Measurements from ENCODE around the gene NOL4L.

Gene NOL4L

DNA sequence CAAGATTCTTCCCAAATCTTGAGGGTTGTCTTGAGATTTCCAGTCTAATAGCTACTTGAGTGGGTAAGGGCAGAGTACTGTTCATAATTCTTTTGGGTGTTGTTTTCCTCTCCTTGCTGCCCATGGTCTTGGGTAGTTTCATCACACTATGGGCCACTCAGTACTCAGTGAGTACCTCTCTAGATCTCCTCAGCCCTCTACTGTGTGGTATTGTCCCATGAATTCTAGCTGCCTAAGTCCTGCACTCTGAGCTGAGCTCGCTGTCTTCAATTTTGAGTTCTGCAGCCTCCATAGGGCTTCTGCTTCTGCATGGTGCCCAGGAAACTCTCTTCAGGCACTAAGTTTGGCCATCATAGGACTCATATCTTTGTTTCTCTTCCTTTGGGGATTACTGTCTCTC is 184.7 kb downstream of the NOL4L start:
- no peak for DNase-seq

- no peak for DNase-seq
These were observed 187.5 kb downstream of the NOL4L start for GRCh38 chr20:32397567-32398084.

- DNase-seq, result no peak
These were observed 188.4 kb downstream of the NOL4L start for GRCh38 chr20:32396646-32397160.

DNA sequence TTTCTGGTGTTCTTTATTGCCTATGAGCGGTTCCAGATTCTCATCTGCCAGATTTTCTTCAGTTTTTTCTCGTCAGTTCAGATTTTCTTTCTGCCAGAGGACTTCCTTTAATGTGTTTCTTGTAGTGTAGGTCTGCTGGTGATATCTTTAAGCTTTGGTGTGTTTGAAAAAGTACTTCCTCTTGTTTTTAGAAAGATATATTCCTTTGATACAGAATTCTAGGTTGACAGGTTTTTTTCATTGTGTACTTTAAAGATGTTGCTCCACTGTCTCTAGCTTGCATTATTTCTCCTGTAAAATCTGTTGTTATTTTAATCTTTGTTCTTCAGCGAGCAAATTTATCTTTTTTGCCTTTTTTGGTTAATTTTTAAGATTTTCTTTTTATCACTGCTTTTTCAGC is 190.1 kb downstream of the NOL4L start:
- DNase-seq, result no peak

All from stimulated activated CD4-positive, alpha-beta T cell treated with anti-CD3 and anti-CD28 coated beads, Interleukin-12 subunit alpha, Interleukin-12 subunit beta, amount 100 ng/mL, for 4 hours (primary cell).